ENCODE measurements around the gene DCBLD1. TPM values are rescaled to one million over a fixed set of nuclear protein-coding genes. Genes with fewer than 3 reads are reported as not detected.

DCBLD1 gene
- total RNA-seq, 4 donors from 2014 or later = 6.5 to 36.9 (median 11.2) TPM

- DNase-seq (ENCODE audit: low spot score) = no peak
Measured at GRCh38 chr6:117530467-117531242, 48.2 kb downstream of the DCBLD1 start.

DNA sequence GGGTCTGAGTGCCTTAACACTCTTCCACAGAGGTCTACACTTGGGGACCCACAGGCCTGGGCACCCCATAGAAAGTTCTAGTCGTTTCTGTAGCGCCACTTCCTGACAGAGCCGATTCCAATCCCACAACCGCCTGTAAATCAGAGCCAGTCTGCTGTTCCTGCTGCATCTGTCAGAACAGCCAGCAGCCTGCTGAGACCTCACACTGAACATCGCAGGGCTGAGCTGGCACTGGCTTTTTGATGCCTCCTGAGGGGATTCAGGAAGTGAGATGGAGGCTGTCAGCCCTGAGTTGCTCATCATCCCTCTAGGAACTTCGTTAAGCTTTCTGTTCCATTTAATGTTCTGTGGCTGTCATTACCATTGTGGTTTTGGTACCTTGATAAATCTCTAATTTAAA is 48.9 kb downstream of the DCBLD1 start:
- DNase-seq (ENCODE audit: low spot score) (no peak), ATAC-seq (ENCODE audit: low FRiP score) (no peak)
- no peak for TF ChIP-seq CTCF (IDR thresholded peaks at IDR 0.05)

More at GRCh38 chr6:117530467-117531242, 48.2 kb downstream of the DCBLD1 start:
- peak; percentile 46 for ATAC-seq (ENCODE audit: low FRiP score)
- no peak for TF ChIP-seq CTCF (IDR thresholded peaks at IDR 0.05)

- no peak for TF ChIP-seq CTCF (IDR thresholded peaks at IDR 0.05)
- no peak for DNase-seq (ENCODE audit: low spot score)
- ATAC-seq (ENCODE audit: low FRiP score) = no peak
Measured at GRCh38 chr6:117531809-117532725, 49.6 kb downstream of the DCBLD1 start.

DNA sequence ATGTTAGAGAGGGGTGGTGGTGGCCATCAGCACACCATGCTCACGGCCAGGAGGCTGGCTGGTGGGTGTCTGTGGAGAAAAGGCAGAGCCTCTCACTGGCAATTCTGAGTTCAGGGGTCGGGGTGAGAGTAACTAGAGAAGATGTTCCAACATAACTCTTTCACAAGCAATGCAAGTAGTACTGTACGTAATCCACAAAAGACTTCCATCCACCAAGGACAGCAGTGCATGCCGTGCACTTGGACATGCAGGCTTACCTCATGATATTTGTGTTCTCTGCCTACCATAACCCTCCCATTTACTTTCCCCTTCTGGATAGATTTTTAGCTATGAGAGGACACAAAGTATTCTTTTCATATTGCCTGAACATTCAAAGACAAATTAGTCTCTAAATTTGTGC is 51.3 kb downstream of the DCBLD1 start:
- no peak for TF ChIP-seq CTCF (IDR thresholded peaks at IDR 0.05)
- DNase-seq (ENCODE audit: low spot score) = no peak
- no peak for ATAC-seq (ENCODE audit: low FRiP score)

DNA sequence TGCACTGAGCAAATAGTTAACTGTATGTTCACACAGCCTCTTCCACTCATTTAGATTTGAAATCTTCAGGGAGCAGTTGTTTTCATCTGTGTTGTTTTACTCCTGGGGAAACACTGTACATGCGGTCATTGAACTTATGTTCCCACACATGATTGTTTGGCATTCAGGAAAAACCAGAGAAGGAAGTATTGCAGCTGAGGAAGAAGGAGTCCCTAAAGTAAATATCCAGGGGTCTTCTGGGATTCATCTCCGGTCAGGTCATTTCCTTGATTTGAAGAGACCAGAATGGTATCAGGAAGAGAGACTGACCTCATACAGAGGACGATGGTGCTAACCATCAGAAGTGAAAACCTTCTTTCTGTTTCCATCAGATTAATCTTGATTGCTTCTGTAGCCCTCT is 52.5 kb downstream of the DCBLD1 start:
- no peak for ATAC-seq (ENCODE audit: low FRiP score)
- DNase-seq (ENCODE audit: low spot score) = no peak
- TF ChIP-seq CTCF (IDR thresholded peaks at IDR 0.05) = no peak

DNA sequence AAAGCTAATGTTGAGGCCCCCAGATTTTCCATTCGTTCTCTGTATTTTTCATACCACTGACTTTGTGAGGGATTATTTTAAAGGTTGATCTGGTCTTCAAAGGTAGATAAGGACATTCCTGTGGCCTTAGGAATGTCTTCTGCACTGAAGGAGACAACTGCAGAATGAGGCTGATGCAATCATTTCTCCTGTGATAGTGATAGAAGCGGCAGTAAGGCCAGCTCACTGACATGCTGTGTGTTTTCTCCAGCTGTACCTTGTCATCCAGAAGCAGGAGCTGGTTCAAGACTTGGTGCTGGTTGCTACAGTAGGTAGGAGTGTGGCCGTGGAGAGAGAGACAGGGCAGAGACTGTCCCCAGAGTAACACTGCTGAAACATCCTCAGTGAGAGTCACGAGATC is 53.8 kb downstream of the DCBLD1 start:
- DNase-seq (ENCODE audit: low spot score) (no peak), ATAC-seq (ENCODE audit: low FRiP score) (no peak)
- TF ChIP-seq CTCF (IDR thresholded peaks at IDR 0.05) = no peak

All from omental fat pad (tissue), 4 donors.